Eye (tissue), 1 donor: Measurements from ENCODE around the gene CXCL16.
"Not testable (repeated sequence)": the region's sequence is repeated elsewhere in the genome, so short reads cannot be mapped to it uniquely, and the experiment has no call there.

Experiments
- DNase-seq: peaks from one replicate; pipeline ENCODE4 v3.0.0-alpha.2; 2015

CXCL16 gene

GRCh38 chr17:4719684-4720221 is 20.0 kb downstream of the CXCL16 start:
- no peak for DNase-seq

- no peak for DNase-seq
Measured at GRCh38 chr17:4719146-4719545, 20.6 kb downstream of the CXCL16 start.

GRCh38 chr17:4718276-4718675 is 21.5 kb downstream of the CXCL16 start:
- no peak for DNase-seq

DNA sequence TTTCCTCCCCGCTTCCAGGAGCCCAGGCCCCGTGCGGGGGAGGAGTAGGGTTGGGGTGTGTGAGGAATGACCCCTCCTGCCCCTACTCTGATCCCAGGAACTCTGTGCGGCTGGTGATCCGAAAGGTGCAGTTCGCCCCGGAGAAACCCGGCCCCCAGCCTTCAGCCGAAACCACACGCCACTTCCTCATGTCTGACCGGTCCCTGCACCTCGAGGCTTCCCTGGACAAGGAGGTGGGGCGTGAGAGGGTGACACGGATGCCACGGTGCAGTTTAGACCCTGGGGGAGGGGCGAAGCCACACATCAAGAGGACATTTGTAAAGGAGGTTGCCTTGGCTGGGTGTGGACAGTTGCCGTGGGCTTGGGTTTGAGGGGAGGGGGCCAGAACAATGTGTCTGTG is 21.9 kb downstream of the CXCL16 start:
- no peak for DNase-seq

- no peak for DNase-seq
Measured at GRCh38 chr17:4716081-4716480, 23.6 kb downstream of the CXCL16 start.

GRCh38 chr17:4715063-4715744 is 24.5 kb downstream of the CXCL16 start:
- DNase-seq = peak; percentile 12

DNA sequence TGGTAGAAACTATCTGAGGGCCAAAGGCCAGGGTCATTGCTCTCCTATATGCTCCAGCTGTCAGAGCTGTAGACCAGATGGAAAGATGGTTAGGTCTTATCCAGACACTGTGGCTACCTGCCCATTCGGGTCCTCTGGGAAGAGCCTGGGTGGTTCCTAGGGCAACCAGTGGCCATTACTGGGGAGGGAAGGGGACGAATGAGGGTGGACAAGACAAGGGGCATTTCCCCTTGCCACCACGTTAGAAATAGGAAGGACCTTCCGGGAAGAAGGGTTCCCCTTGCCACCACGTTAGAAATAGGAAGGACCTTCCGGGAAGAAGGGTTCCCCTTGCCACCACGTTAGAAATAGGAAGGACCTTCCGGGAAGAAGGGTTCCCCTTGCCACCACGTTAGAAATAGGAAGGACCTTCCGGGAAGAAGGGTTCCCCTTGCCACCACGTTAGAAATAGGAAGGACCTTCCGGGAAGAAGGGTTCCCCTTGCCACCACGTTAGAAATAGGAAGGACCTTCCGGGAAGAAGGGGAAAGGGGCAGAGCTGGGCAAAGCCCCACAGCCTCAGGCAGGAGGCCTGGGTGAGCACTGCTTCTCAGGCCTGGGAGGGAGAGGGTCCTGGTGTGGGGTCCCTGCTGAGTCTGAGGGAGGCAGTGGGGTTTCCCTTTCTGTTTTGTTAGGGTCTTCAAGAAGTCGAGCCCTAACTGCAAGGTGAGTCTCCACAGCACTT is 25.2 kb downstream of the CXCL16 start:
- not testable (repeated sequence) for DNase-seq

DNA sequence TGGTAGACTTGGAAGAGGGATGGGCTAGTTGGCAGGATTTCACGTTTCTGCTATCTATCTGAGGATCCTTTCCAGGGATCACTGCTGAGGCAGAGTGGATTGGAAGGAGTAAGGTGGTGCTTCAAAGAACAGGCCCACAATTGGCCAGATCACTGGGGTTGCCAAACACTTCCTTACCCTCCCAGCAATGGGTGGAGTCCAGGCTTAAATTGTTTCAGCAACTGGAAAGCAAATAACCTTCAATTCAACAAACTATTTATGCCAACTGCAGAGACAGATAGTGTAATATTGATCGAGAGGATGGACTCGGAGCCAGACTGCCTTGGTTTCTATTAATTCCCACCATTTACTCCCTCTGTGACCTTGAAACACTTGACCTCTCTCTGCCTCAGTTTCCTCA is 27.2 kb downstream of the CXCL16 start:
- DNase-seq = no peak

GRCh38 chr17:4711661-4712181 is 28.0 kb downstream of the CXCL16 start:
- no peak for DNase-seq

GRCh38 chr17:4710693-4711634 is 28.8 kb downstream of the CXCL16 start:
- DNase-seq = peak; percentile 68

DNA sequence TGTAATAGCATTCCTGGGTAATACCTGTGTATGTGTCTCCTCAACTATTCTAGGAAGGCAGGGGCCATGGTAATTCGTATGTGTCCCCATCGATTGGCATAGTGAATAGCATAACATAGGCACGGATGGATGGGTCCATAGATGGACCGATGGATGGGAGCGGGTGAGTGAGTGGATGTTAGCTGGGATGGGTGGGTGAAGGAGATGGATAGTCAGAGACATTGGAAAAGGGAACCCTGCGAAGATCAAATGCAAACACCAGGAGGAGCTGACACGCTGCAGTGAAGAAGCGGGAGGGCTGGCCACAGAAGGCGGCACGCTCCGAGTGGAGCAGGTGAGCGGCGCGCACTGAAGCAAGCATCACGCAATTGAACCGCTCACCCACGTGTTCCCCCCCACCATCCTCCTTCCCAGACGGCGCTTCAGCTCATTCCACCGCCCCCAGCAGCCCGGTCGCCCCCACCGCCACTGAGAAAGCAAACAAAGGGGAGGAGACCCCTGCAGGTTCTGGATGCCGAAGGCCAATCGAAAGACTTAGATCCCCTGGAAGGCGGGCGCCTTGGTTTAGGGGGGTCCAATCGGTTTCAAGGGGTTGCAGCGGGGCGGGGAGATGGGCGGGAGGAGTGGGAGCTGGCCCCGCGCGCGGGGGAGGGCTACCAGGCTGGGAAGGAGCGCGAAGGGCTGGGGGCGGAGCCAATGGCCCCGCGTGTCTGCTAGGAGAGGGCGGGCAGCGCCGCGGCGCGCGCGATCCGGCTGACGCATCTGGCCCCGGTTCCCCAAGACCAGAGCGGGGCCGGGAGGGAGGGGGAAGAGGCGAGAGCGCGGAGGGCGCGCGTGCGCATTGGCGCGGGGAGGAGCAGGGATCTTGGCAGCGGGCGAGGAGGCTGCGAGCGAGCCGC is 29.7 kb downstream of the CXCL16 start, which contains the start of gene ARRB2:
Gene ARRB2, plus strand, starts transcription at position 839 of the 899 bp plus-strand sequence. CDS start 90 bp downstream, outside the sequence.
- DNase-seq = peak; percentile 99

DNA sequence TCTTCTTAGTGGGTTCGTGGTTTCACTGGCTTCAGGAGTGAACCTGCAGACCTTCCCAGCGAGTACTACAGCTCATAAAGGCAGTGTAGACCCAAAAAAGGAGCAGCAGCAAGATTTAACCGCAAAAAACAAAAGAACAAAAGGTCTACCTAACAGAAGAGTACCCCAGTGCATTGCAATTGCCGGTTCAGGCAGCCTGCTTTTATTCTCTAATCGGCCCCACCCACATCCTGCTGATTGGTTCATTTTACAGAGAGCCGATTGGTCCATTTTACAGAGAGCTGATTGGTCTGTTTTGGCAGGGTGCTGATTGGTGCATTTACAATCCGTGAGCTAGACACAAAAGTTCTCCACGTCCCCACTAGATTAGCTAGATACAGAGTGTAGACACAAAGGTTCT is 31.3 kb downstream of the CXCL16 start:
- peak; percentile 10 for DNase-seq

GRCh38 chr17:4706121-4706520 is 33.6 kb downstream of the CXCL16 start:
- no peak for DNase-seq

GRCh38 chr17:4704991-4705390 is 34.7 kb downstream of the CXCL16 start:
- peak; percentile 4 for DNase-seq

DNA sequence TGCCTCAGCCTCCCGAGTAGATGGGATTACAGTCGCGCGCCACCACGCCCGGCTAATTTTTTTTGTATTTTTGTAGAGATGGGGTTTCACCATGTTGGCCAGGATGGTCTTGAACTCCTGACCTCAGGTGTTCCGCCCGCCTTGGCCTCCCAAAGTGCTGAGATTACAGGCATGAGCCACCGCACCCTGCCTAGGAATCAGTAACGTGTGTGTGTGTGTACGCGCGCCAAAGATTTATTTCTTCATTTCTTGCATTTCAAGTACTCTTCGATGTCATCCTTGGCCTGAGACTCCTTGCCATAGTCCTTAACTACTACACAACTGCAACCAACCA is 35.2 kb downstream of the CXCL16 start:
- DNase-seq = peak; percentile 12

DNA sequence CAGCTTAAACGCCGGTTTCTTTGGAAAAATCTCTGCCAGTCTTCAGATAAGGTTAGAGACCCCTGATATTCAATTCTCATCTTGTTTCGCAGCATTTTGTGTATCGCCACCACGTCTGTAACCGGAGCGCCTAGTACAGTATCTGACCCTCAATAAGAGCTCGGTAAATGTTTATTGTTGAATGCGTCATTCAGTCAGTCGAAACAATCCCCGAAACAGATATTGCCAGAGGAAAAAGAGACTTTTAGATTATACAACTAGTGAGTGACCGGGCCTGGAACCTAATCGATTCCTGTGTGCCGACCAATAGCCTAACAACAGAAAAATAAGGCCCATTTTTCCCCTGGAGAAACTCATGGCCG is 36.4 kb downstream of the CXCL16 start:
- DNase-seq = peak; percentile 3

- no peak for DNase-seq
Measured at GRCh38 chr17:4701116-4701515, 38.6 kb downstream of the CXCL16 start.

DNA sequence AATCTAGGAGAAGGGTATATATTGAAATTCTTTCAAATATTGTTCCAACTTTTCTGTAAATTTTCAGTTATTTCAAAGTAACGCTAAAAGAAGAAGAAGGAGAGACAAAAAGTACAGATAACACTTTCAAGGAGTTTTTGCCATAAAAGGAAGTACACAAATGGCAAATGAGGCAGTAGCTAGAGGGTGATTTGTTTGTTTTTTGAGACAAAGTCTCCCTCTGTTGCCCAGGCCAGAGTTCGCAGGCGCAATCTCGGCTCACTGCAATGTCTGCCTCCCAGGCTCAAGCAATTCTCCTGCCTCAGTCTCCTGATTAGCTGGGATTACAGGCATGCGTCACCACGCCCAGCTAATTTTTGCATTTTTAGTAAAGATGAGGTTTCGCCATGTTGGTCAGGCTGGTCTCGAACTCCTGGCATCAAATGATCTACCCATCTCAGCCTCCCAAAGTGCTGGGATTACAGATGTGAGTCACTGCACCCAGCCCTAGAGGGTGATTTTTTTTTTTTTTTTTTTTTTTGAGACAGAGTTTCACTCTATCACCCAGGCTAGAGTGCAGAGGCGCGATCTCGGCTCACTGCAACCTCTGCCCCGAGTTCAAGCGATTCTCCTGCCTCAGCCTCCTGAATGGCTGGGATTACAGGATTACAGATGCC is 40.2 kb downstream of the CXCL16 start:
- not testable (repeated sequence) for DNase-seq

GRCh38 chr17:4696437-4696805 is 43.3 kb downstream of the CXCL16 start:
- no peak for DNase-seq

- DNase-seq = no peak
Measured at GRCh38 chr17:4693416-4693815, 46.3 kb downstream of the CXCL16 start.

- DNase-seq = no peak
Measured at GRCh38 chr17:4691686-4692085, 48.0 kb downstream of the CXCL16 start.
